Cardiac atrium fibroblast (primary cell): ENCODE results near the gene SERPINB1. TPM values are rescaled to one million over a fixed set of nuclear protein-coding genes. Genes with fewer than 3 reads are reported as not detected.

Experiments used
- total RNA-seq: library from RNA; depleted of rRNA; stranded (reverse); fragments of >200 nt; gene quantifications from 2 replicates; pipeline ENCODE4 v1.2.3, GENCODE V29; 2015

The SERPINB1 gene
- 16.2 and 24.6 TPM in 2 replicates for total RNA-seq

GRCh38 chr6:2841264-2842138, at the start of gene SERPINB1:
TSS of gene SERPINB1 (minus strand) at chr6:2841863. CDS start at chr6:2840586, 1,277 bp downstream.

Other genes with a start within 250 kb of the SERPINB1 start
- gene MYLK4, start 90.9 kb downstream of the SERPINB1 start, total RNA-seq, result 0.90 and 0.97 TPM in 2 replicates
- gene WRNIP1, start 76.5 kb downstream of the SERPINB1 start, total RNA-seq, result 43.1 and 56.5 TPM in 2 replicates
- 24.5 and 32.3 TPM in 2 replicates for gene SERPINB9, start 61.4 kb upstream of the SERPINB1 start, total RNA-seq
- 115 and 139 TPM in 2 replicates for gene SERPINB6, start 129.7 kb upstream of the SERPINB1 start, total RNA-seq
- gene NQO2, start 158.0 kb upstream of the SERPINB1 start, total RNA-seq, result 30.1 and 49.6 TPM in 2 replicates
- 13.4 and 16.0 TPM in 2 replicates for gene RIPK1, start 226.6 kb upstream of the SERPINB1 start, total RNA-seq